Suprapubic skin (tissue), 4 donors: ENCODE measurements around the gene SLC2A9. TPM values are rescaled to one million over a fixed set of nuclear protein-coding genes. Genes with fewer than 3 reads are reported as not detected.

Experiments used
- DNase-seq, 2 donors: peaks; one replicate each; pipeline ENCODE4 v3.0.0-alpha.2; 2019; ENCODE audit warnings: low spot score in 2 of 2
- H3K27ac ChIP-seq: fragments of 200-600 bp; sonication (generic); one replicate; pipeline ENCODE4 v1.5.1; 2019
- H3K27me3 ChIP-seq: fragments of 200-600 bp; sonication (generic); one replicate; pipeline ENCODE4 v1.5.1; 2019
- H3K36me3 ChIP-seq: fragments of 200-600 bp; sonication (generic); one replicate; pipeline ENCODE4 v1.5.1; 2019
- H3K4me1 ChIP-seq: fragments of 200-600 bp; sonication (generic); one replicate; pipeline ENCODE4 v1.5.1; 2019
- H3K4me3 ChIP-seq: fragments of 200-600 bp; sonication (generic); one replicate; pipeline ENCODE4 v1.5.1; 2019; ENCODE audit warnings: mild to moderate bottlenecking
- H3K9me3 ChIP-seq: fragments of 200-600 bp; sonication (generic); one replicate; pipeline ENCODE4 v1.5.1; 2019
- CTCF ChIP-seq, 2 donors: fragments of 200-600 bp in 1 of 2; fragments of 450-650 bp in 1 of 2; sonication (generic) in 1 of 2; IDR thresholded peaks; one replicate each; pipeline ENCODE4 v1.5.1; 2016 to 2019; ENCODE audit warnings: antibody characterized with exemption in 2 of 2, mild to moderate bottlenecking in 1 of 2, moderate library complexity in 1 of 2
- EP300 ChIP-seq: sonication (generic); formaldehyde crosslinking; IDR thresholded peaks from one replicate; pipeline ENCODE4 v1.6.1; 2017; ENCODE audit warnings: antibody characterized with exemption
- POLR2A ChIP-seq, 2 donors: fragments of 450-650 bp; IDR thresholded peaks; one replicate each; pipeline ENCODE4 v1.6.1; 2017; ENCODE audit warnings: antibody characterized with exemption in 2 of 2, mild to moderate bottlenecking in 2 of 2, moderate library complexity in 2 of 2
- POLR2AphosphoS5 ChIP-seq, 3 donors: sonication (generic); formaldehyde crosslinking; IDR thresholded peaks; one replicate each; pipeline ENCODE4 v1.6.1; 2017; ENCODE audit warnings: antibody characterized with exemption in 3 of 3
- WGBS: methylation state at CpG from one replicate; pipeline ENCODE4 v1.1.5; 2018; 5-methylcytosine and 5-hydroxymethylcytosine counted together
- total RNA-seq, 4 donors: library from RNA; depleted of rRNA; stranded (reverse); fragments of >200 nt; gene quantifications; one replicate each; pipeline ENCODE4 v1.1.0, GENCODE V29; 2016

SLC2A9 gene
- total RNA-seq, 4 donors from 2014 or later, result 3.5 to 9.2 (median 8.1) TPM

- TF ChIP-seq POLR2A (IDR thresholded peaks at IDR 0.05) (no peak), POLR2AphosphoS5 (IDR thresholded peaks at IDR 0.05) (no peak), EP300 (no peak), CTCF (IDR thresholded peaks at IDR 0.05) (no peak)
- no peak overlapping the region for H3K4me3 ChIP-seq
- DNase-seq, result no peak
- no peaks in the 10 kb centered on the region for H3K27me3 ChIP-seq
- 94% methylated on average over 7 of the region's 7 CpGs for WGBS
- no peaks in the 10 kb centered on the region for H3K36me3 ChIP-seq
- H3K27ac ChIP-seq, result no peak overlapping the region
- H3K9me3 ChIP-seq, result no peaks in the 10 kb centered on the region
- H3K4me1 ChIP-seq, result peaks cover 2% of the 10 kb centered on the region
Observed at GRCh38 chr4:9969526-9970398, 51.5 kb downstream of the SLC2A9 start.

GRCh38 chr4:9968472-9968871 is 52.8 kb downstream of the SLC2A9 start:
- TF ChIP-seq POLR2A (IDR thresholded peaks at IDR 0.05) (no peak), CTCF (IDR thresholded peaks at IDR 0.05) (no peak), POLR2AphosphoS5 (IDR thresholded peaks at IDR 0.05) (no peak), EP300 (no peak)
- no peak for DNase-seq
- H3K27me3 ChIP-seq, result no peaks in the 10 kb centered on the region
- peaks cover 2% of the 10 kb centered on the region for H3K4me1 ChIP-seq
- H3K9me3 ChIP-seq, result no peaks in the 10 kb centered on the region
- no peak overlapping the region for H3K27ac ChIP-seq
- H3K36me3 ChIP-seq, result no peaks in the 10 kb centered on the region
- H3K4me3 ChIP-seq, result no peak overlapping the region

- Histone ChIP-seq H3K4me3 (no peak overlapping the region), H3K4me1 (peaks cover 2% of the 10 kb centered on the region), H3K27ac (no peak overlapping the region), H3K36me3 (no peaks in the 10 kb centered on the region), H3K9me3 (no peaks in the 10 kb centered on the region), H3K27me3 (no peaks in the 10 kb centered on the region)
- 56% methylated on average over 7 of the region's 7 CpGs for WGBS
- DNase-seq, result no peak
- TF ChIP-seq CTCF (IDR thresholded peaks at IDR 0.05) (no peak), POLR2A (IDR thresholded peaks at IDR 0.05) (no peak), EP300 (no peak), POLR2AphosphoS5 (IDR thresholded peaks at IDR 0.05) (no peak)
Observed at GRCh38 chr4:9964879-9965278, 56.4 kb downstream of the SLC2A9 start.

GRCh38 chr4:9963328-9963727 is 58.0 kb downstream of the SLC2A9 start:
- Histone ChIP-seq H3K36me3 (no peaks in the 10 kb centered on the region), H3K4me1 (peaks cover 2% of the 10 kb centered on the region), H3K4me3 (no peak overlapping the region), H3K9me3 (no peaks in the 10 kb centered on the region), H3K27me3 (no peaks in the 10 kb centered on the region), H3K27ac (no peak overlapping the region)
- DNase-seq, result no peak
- 100% methylated on average over 5 of the region's 5 CpGs for WGBS
- TF ChIP-seq POLR2A (IDR thresholded peaks at IDR 0.05) (no peak), POLR2AphosphoS5 (IDR thresholded peaks at IDR 0.05) (no peak), CTCF (IDR thresholded peaks at IDR 0.05) (no peak)

GRCh38 chr4:9962611-9963314 is 58.5 kb downstream of the SLC2A9 start:
- no peak overlapping the region for H3K27ac ChIP-seq
- H3K27me3 ChIP-seq, result no peaks in the 10 kb centered on the region
- no peaks in the 10 kb centered on the region for H3K9me3 ChIP-seq
- 93% methylated on average over 5 of the region's 5 CpGs for WGBS
- H3K36me3 ChIP-seq, result no peaks in the 10 kb centered on the region
- no peak for TF ChIP-seq POLR2AphosphoS5 (IDR thresholded peaks at IDR 0.05)
- no peak for TF ChIP-seq EP300
- no peak for TF ChIP-seq CTCF (IDR thresholded peaks at IDR 0.05)
- no peak for TF ChIP-seq POLR2A (IDR thresholded peaks at IDR 0.05)
- DNase-seq, result no peak
- H3K4me1 ChIP-seq, result peaks cover 2% of the 10 kb centered on the region
- no peak overlapping the region for H3K4me3 ChIP-seq
